Activated gamma-delta T cell treated with anti-CD3 and anti-CD28 coated beads, Interleukin-2, amount 50 U/mL, for 16 hours (primary cell): Measurements from ENCODE around the gene PPP1R3F.
"Not testable (repeated sequence)": the region's sequence is repeated elsewhere in the genome, so short reads cannot be mapped to it uniquely, and the experiment has no call there.

Experiments
- DNase-seq: peaks from one replicate; pipeline ENCODE4 v3.0.0-alpha.2; 2020; ENCODE audit warnings: low read depth

PPP1R3F gene

DNA sequence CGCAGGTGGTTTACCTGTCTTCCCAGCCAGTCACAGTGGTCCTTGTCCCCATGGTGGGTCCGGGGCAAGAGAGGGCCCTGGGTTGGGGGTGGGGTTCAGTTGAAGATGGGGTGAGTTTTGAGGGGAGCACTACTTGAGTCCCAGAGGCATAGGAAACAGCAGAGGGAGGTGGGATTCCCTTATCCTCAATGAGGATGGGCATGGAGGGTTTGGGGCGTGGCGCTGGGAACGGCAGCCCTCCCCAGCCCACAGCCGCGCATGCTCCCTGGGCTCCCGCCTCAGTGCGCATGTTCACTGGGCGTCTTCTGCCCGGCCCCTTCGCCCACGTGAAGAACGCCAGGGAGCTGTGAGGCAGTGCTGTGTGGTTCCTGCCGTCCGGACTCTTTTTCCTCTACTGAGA, 52.1 kb downstream of the PPP1R3F start, which contains the start of gene GAGE12J:
Gene GAGE12J (plus strand): TSS at position 301 of the 400 bp plus-strand sequence. CDS start 1,157 bp downstream, outside the sequence.
- DNase-seq = not testable (repeated sequence)

DNA sequence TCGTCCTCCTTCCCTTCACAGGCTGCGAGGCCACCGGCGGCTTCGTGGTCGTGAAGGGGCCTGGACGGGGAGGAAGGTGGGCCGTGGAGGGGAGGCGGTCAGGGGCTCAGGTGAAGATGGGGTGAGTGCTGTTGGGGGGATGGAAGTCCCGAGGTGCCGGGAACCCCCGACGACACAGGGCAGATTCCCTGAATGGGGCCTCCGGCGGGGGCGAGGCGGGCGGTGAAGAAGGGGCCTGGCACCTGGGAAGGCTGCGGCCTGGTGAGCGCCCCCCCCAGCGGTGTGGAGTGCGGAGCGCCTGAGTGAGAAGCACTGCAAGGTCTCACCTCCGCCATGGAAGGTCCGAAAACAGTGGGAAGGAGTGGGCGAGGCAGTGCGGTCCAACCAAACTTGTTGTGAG, 52.7 kb downstream of the PPP1R3F start:
- not testable (repeated sequence) for DNase-seq

DNA sequence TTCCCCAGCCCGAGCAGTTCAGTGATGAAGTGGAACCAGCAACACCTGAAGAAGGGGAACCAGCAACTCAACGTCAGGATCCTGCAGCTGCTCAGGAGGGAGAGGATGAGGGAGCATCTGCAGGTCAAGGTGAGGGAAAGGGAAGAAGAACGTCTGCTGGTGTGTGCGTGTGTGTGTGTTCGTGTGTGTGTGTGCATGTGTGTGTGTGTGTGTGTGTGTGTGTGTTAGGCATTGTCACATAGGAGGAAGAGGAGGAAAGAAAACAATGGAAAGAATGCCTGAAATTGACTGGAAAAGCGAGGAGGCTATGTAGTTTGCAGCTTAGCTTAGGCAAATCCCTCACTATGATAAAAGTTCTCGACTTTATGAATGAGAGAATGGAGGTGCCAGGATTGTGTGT, 54.1 kb downstream of the PPP1R3F start:
- DNase-seq = not testable (repeated sequence)

DNA sequence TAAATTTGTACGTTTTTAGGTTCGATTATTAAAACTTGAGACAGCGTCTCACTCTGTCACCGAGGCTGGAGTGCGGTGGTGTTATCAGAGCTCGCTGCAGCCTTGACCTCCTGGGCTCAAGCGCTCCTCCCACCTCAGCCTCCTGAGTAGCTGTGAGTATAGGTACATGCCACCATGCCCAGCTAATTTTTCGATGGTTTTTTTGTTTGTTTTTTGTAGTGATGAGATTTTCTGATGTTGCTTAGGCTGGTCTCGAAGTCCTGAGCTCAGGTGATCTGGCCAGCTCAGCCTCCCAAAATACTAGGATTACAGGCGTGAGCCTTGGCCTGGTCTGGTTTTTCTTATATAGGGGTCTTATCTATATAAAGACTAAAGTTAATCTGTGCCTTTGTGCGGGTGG, 60.8 kb downstream of the PPP1R3F start:
- DNase-seq = not testable (repeated sequence)

DNA sequence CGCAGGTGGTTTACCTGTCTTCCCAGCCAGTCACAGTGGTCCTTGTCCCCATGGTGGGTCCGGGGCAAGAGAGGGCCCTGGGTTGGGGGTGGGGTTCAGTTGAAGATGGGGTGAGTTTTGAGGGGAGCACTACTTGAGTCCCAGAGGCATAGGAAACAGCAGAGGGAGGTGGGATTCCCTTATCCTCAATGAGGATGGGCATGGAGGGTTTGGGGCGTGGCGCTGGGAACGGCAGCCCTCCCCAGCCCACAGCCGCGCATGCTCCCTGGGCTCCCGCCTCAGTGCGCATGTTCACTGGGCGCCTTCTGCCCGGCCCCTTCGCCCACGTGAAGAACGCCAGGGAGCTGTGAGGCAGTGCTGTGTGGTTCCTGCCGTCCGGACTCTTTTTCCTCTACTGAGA, 61.7 kb downstream of the PPP1R3F start, which contains the start of gene GAGE13:
Gene GAGE13 (plus strand): TSS at position 301 of the 400 bp plus-strand sequence. CDS start 1,156 bp downstream, outside the sequence.
- DNase-seq = not testable (repeated sequence)

DNA sequence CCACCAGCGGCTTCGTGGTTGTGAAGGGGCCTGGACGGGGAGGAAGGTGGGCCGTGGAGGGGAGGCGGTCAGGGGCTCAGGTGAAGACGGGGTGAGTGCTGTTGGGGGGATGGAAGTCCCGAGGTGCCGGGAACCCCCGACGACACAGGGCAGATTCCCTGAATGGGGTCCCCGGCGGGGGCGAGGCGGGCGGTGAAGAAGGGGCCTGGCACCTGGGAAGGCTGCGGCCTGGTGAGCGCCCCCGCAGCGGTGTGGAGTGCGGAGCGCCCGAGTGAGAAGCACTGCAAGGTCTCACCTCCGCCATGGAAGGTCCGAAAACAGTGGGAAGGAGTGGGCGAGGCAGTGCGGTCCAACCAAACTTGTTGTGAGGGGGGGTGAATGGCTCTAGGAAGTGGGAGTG, 62.2 kb downstream of the PPP1R3F start:
- not testable (repeated sequence) for DNase-seq
